ENCODE data around the gene OR4K15. TPM values are rescaled to one million over a fixed set of nuclear protein-coding genes. Genes with fewer than 3 reads are reported as not detected.

Gene OR4K15, protein sequence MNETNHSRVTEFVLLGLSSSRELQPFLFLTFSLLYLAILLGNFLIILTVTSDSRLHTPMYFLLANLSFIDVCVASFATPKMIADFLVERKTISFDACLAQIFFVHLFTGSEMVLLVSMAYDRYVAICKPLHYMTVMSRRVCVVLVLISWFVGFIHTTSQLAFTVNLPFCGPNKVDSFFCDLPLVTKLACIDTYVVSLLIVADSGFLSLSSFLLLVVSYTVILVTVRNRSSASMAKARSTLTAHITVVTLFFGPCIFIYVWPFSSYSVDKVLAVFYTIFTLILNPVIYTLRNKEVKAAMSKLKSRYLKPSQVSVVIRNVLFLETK
- not detected for total RNA-seq

DNA sequence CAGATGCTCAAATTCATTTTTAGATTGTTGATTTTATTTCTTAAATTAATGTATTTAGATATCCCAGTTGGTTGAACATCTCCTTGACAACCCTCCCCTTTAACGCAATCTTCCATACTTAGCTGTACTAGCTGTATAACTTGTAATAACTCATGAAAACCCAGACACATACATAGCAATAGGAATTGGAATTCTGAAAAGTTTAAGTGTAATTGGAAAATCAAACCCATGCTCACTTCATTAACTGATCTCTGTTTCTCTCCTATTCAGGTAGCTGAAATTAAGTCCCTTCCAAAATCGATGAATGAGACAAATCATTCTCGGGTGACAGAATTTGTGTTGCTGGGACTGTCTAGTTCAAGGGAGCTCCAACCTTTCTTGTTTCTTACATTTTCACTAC, at the start of gene OR4K15:
Gene OR4K15, plus strand, starts transcription at position 301 of the 400 bp plus-strand sequence. Its CDS starts 0 bp downstream, at position 301.

DNA sequence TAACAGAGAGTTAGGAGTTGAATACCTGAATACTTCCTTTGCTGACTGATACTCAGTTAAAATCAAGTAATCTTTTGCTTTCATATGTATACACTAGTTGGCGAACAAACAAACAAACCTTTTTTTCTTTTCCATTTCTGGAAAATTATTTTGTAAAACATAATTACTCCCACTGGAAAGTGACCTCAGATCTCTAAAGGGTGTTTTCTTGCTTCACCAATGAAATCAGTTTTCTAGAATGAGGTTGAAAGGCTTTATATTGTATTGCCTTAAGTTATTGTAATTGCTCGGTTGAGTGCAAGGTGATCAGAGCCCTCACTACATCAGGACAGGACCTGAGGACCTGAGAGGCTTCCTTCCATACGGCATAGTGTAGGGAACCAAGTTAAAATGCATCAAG, 44.8 kb upstream of the OR4K15 start, which contains the start of gene OR4K1:
Gene OR4K1, plus strand, starts transcription at position 301 of the 400 bp plus-strand sequence. CDS start 4,750 bp downstream, outside the sequence.

DNA sequence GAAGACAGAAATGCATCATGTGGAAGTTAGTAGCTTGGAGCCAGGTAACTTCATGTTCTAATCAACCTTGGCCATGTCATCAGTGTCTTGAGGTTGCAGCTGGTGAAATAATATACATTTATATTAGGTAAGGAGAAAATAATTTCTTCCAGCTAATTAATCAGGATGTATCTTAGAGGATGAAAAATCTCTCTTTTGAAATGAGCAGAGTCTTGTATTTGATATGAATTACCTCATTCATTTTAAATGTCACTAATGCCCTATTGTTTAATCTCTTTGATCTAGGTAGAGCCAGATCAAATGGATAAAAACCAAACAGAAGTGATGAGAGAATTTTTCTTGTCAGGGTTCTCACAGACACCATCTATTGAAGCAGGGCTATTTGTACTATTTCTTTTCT, 26.5 kb downstream of the OR4K15 start, which contains the start of gene OR4Q2:
Gene OR4Q2, plus strand, starts transcription at position 301 of the 400 bp plus-strand sequence.

DNA sequence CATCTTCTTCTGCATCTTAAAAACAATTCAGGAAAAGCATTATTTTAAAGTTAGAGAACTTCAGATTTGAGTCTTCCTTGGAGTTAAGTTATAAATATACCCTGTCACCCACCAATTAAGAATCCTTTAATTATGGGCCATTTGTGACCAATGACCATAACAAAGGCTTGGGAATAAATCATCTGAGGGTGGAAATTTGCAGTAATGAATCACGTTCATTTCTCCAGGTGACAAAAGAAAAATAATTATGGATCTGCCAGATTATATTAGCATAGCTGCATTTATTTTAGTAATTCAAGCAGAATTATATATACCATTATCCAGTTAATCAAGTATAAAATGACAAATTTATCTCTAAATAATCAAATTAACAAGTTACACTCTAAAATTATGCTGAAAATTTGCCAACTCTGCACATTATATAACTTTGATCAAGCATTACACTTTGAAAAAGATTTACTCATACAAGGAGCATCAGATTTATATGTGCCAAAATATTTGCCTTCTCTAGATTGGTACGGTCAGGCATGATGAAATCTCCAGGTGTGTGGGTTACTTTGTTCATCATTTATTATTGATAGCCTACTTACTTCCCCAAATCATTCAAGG, 44.0 kb downstream of the OR4K15 start, which contains the start of gene OR4K14:
Gene OR4K14, minus strand, starts transcription at position 51 of the 609 bp plus-strand sequence. CDS start 4,114 bp downstream, outside the sequence.

Other genes starting within 250 kb of the OR4K15 start
- not detected for gene OR4Q3, start 232.0 kb upstream of the OR4K15 start, total RNA-seq
- gene OR4M1, start 202.1 kb upstream of the OR4K15 start, total RNA-seq, result not detected
- not detected for gene OR4N2, start 171.8 kb upstream of the OR4K15 start, total RNA-seq
- gene OR4K2, start 100.4 kb upstream of the OR4K15 start, total RNA-seq, result not detected
- not detected for gene OR4K5, start 55.0 kb upstream of the OR4K15 start, total RNA-seq
- gene OR4K1, start 44.7 kb upstream of the OR4K15 start, total RNA-seq, result not detected
- not detected for gene OR4Q2, start 26.6 kb downstream of the OR4K15 start, total RNA-seq
- gene OR4K14, start 43.7 kb downstream of the OR4K15 start, total RNA-seq, result not detected
- not detected for gene OR4K13, start 60.4 kb downstream of the OR4K15 start, total RNA-seq
- not detected for gene OR4L1, start 84.5 kb downstream of the OR4K15 start, total RNA-seq
- not detected for gene OR4K17, start 135.1 kb downstream of the OR4K15 start, total RNA-seq
- not detected for gene OR4N5, start 163.2 kb downstream of the OR4K15 start, total RNA-seq
- not detected for gene OR11G2, start 215.3 kb downstream of the OR4K15 start, total RNA-seq
- not detected for gene OR11H6, start 248.1 kb downstream of the OR4K15 start, total RNA-seq

All from activated naive CD4-positive, alpha-beta T cell treated with anti-CD3 and anti-CD28 coated beads, Interleukin-2, amount 10 ng/mL, durations not matched to agents 5 hours and 36 hours (primary cell).